ENCODE results near the gene KLRC4. TPM values are rescaled to one million over a fixed set of nuclear protein-coding genes. Genes with fewer than 3 reads are reported as not detected.

Gene KLRC4
- not detected in 2 replicates for total RNA-seq

GRCh38 chr12:10409392-10409791 is at the start of gene KLRC4:
KLRC4 (minus strand) TSS chr12:10409757; CDS start chr12:10409575, 182 bp downstream.

GRCh38 chr12:10453156-10453555 is 43.6 kb upstream of the KLRC4 start, which contains the start of gene KLRC1:
KLRC1 (minus strand) TSS chr12:10453377; CDS start chr12:10451156, 2,221 bp downstream.

GRCh38 chr12:10435816-10436215 is 26.3 kb upstream of the KLRC4 start, which contains the start of gene KLRC2:
KLRC2 (minus strand) TSS chr12:10436010; CDS start chr12:10435986, 24 bp downstream.

GRCh38 chr12:10420334-10420733 is 10.8 kb upstream of the KLRC4 start, which contains the start of gene KLRC3:
KLRC3 (minus strand) TSS chr12:10420595; CDS start chr12:10420550, 45 bp downstream.

GRCh38 chr12:10389904-10390303 is 19.7 kb downstream of the KLRC4 start, which contains the start of gene KLRK1:
KLRK1 (minus strand) TSS chr12:10390041; CDS start chr12:10388810, 1,231 bp downstream.

Other genes with a start within 250 kb of the KLRC4 start
- gene OLR1, start 237.6 kb downstream of the KLRC4 start, total RNA-seq: not detected in 2 replicates
- gene TMEM52B, start 230.7 kb downstream of the KLRC4 start, total RNA-seq: not detected in 2 replicates
- 38.8 and 46.4 TPM in 2 replicates for gene GABARAPL1, start 196.9 kb downstream of the KLRC4 start, total RNA-seq
- under 0.01 and 0.30 TPM in 2 replicates for gene KLRD1, start 101.9 kb downstream of the KLRC4 start, total RNA-seq
- gene KLRK1, start 19.7 kb downstream of the KLRC4 start, total RNA-seq: not detected in 2 replicates
- not detected in 2 replicates for gene KLRC3, start 10.8 kb upstream of the KLRC4 start, total RNA-seq
- not detected in 2 replicates for gene KLRC2, start 26.3 kb upstream of the KLRC4 start, total RNA-seq
- gene KLRC1, start 43.6 kb upstream of the KLRC4 start, total RNA-seq: not detected in 2 replicates
- 1.3 and 1.5 TPM in 2 replicates for gene EIF2S3B, start 96.1 kb upstream of the KLRC4 start, total RNA-seq
- gene MAGOHB, start 203.9 kb upstream of the KLRC4 start, total RNA-seq: 16.2 and 21.4 TPM in 2 replicates